Ovary (tissue), 9 donors: Measurements from ENCODE around the gene HDAC9. TPM values are rescaled to one million over a fixed set of nuclear protein-coding genes. Genes with fewer than 3 reads are reported as not detected.

Experiments
- DNase-seq, 5 donors: peaks; one replicate each; pipeline ENCODE4 v3.0.0-alpha.2; 2019 to 2020
- H3K27ac ChIP-seq, 2 donors: fragments of 200-600 bp; one replicate each; pipeline versions ENCODE4 v1.5.1 to v1.8.0; 2019 to 2022
- H3K27me3 ChIP-seq: fragments of 200-600 bp; one replicate; pipeline ENCODE4 v1.8.0; 2022
- H3K36me3 ChIP-seq: fragments of 200-600 bp; sonication (generic); one replicate; pipeline ENCODE4 v1.5.1; 2019
- H3K4me1 ChIP-seq: one replicate; pipeline ENCODE4 v1.8.1; 2013; ENCODE audit warnings: mild to moderate bottlenecking, moderate library complexity; ENCODE audit not compliant: insufficient read depth
- H3K4me3 ChIP-seq: fragments of 200-600 bp; sonication (generic); one replicate; pipeline ENCODE4 v1.5.1; 2017
- H3K9me3 ChIP-seq, 2 donors: fragments of 200-600 bp in 1 of 2; sonication (generic) in 1 of 2; one replicate each; pipeline versions ENCODE4 v1.5.1 to v1.8.1; 2013 to 2019; ENCODE audit warnings: mild to moderate bottlenecking in 1 of 2, moderate library complexity in 1 of 2
- CTCF ChIP-seq, 3 donors: fragments of 450-650 bp in 2 of 3; fragments of 200-600 bp in 1 of 3; IDR thresholded peaks; one replicate each; pipeline versions ENCODE4 v1.5.1 to v1.8.0; 2016 to 2022; ENCODE audit warnings: antibody characterized with exemption in 3 of 3, mild to moderate bottlenecking in 1 of 3
- EP300 ChIP-seq: sonication (generic); formaldehyde crosslinking; IDR thresholded peaks from one replicate; pipeline ENCODE4 v1.6.1; 2017; ENCODE audit warnings: antibody characterized with exemption
- POLR2A ChIP-seq: fragments of 450-650 bp; IDR thresholded peaks from one replicate; pipeline ENCODE4 v1.6.1; 2017; ENCODE audit warnings: antibody characterized with exemption, mild to moderate bottlenecking, moderate library complexity
- WGBS, 3 donors: extraction: QIAGEN DNeasy Blood & Tissue Kit in 1 of 3; methylation state at CpG; one replicate each; pipeline versions ENCODE4 v1.1.5 to v1.1.7; 2013 to 2017; 5-methylcytosine and 5-hydroxymethylcytosine counted together
- intact Hi-C, 4 donors: fragments of 100-400 bp; cut with DNase I; formaldehyde crosslinking; loops; one replicate each; pipeline versions ENCODE4 v1.11.0 to v1.15.1; 2022 to 2023
- polyA plus RNA-seq, 2 donors: library from polyadenylated mRNA; stranded (reverse); fragments of 200-250 nt in 1 of 2; fragments of 350-450 nt in 1 of 2; fragmentation: Illumina TruSeq in 1 of 2; extraction: RNeasy Lipid Tissue Mini Kit (QIAGEN cat#74804) in 1 of 2; gene quantifications; one replicate each; pipeline ENCODE4 v1.2.3, GENCODE V29; 2013 to 2014
- total RNA-seq, 7 donors: library from RNA; depleted of rRNA in 2 of 7; stranded (reverse); fragments of >200 nt in 2 of 7; fragmentation: NEBNext Ultra II Directional in 3 of 7; extraction: Animal tissue kit (Norgen Biotek cat#: 25700) in 3 of 7; gene quantifications; one replicate each; pipeline versions ENCODE4 v1.1.0 to v1.2.4, GENCODE V29; 2016 to 2023
- donor health status: DM: no; HTN: no; CAD: no; lungs with moderate emphysema.
- donor health status: DM: no; HTN: no; CAD: no.
- donor health status: Bipolar disorder and iron deficiency.
- donor health status: DM: yes; HTN: yes; CAD: no.
- donor health status: DM: no; HTN: no; CAD: no.
- donor health status: DM: yes; HTN: yes; CAD: no.

The HDAC9 gene
- total and polyA plus RNA-seq, 9 donors: 1.7 to 22.3 (median 6.0) TPM

- Histone ChIP-seq H3K27ac (no peak overlapping the region), H3K9me3 (no peaks in the 10 kb centered on the region), H3K4me3 (no peak overlapping the region), H3K4me1 (no peaks in the 10 kb centered on the region), H3K27me3 (no peaks in the 10 kb centered on the region), H3K36me3 (no peaks in the 10 kb centered on the region)
- intact Hi-C loops: no loop called here
- TF ChIP-seq POLR2A: no peak
- no peak for TF ChIP-seq CTCF (IDR thresholded peaks at IDR 0.05)
- TF ChIP-seq EP300: no peak
- 84 to 89% (median 86%) methylated on average over 4 of the region's 4 CpGs for WGBS, 3 donors
- DNase-seq: no peak
Observed at GRCh38 chr7:19000410-19000809, 504.9 kb downstream of the HDAC9 start.

GRCh38 chr7:19001854-19002253 lies 506.3 kb downstream of the HDAC9 start:
- no peaks in the 10 kb centered on the region for H3K4me1 ChIP-seq
- no peaks in the 10 kb centered on the region for H3K27me3 ChIP-seq
- TF ChIP-seq EP300: no peak
- no peak for TF ChIP-seq CTCF (IDR thresholded peaks at IDR 0.05)
- TF ChIP-seq POLR2A: no peak
- no peaks in the 10 kb centered on the region for H3K36me3 ChIP-seq
- no peaks in the 10 kb centered on the region for H3K9me3 ChIP-seq
- intact Hi-C loops: no loop called here
- no peak overlapping the region for H3K27ac ChIP-seq
- no peak overlapping the region for H3K4me3 ChIP-seq
- no peak for DNase-seq
- 51 to 64% (median 54%) methylated on average over 1 of the region's 1 CpG for WGBS, 3 donors

- intact Hi-C loops: no loop called here
- H3K4me3 ChIP-seq: no peak overlapping the region
- H3K36me3 ChIP-seq: no peaks in the 10 kb centered on the region
- no peaks in the 10 kb centered on the region for H3K27me3 ChIP-seq
- WGBS, 3 donors: 58 to 70% (median 59%) methylated on average over 5 of the region's 5 CpGs
- DNase-seq: no peak
- no peak overlapping the region for H3K27ac ChIP-seq
- H3K9me3 ChIP-seq: no peaks in the 10 kb centered on the region
- TF ChIP-seq POLR2A: no peak
- no peak for TF ChIP-seq EP300
- TF ChIP-seq CTCF (IDR thresholded peaks at IDR 0.05): no peak
- H3K4me1 ChIP-seq: no peaks in the 10 kb centered on the region
Observed at GRCh38 chr7:19009241-19009935, 513.8 kb downstream of the HDAC9 start.

GRCh38 chr7:19009936-19010280 lies 514.4 kb downstream of the HDAC9 start:
- Histone ChIP-seq H3K27me3 (no peaks in the 10 kb centered on the region), H3K9me3 (no peaks in the 10 kb centered on the region), H3K4me1 (no peaks in the 10 kb centered on the region), H3K27ac (no peak overlapping the region), H3K4me3 (no peak overlapping the region), H3K36me3 (no peaks in the 10 kb centered on the region)
- no peak for TF ChIP-seq POLR2A
- TF ChIP-seq EP300: no peak
- TF ChIP-seq CTCF (IDR thresholded peaks at IDR 0.05): no peak
- intact Hi-C loops: no loop called here
- no peak for DNase-seq
